Measurements from ENCODE around the gene DHX58. TPM values are rescaled to one million over a fixed set of nuclear protein-coding genes. Genes with fewer than 3 reads are reported as not detected.

The DHX58 gene
- total RNA-seq, 1 experiment from 2014 or later, result 0.79 TPM

DNA sequence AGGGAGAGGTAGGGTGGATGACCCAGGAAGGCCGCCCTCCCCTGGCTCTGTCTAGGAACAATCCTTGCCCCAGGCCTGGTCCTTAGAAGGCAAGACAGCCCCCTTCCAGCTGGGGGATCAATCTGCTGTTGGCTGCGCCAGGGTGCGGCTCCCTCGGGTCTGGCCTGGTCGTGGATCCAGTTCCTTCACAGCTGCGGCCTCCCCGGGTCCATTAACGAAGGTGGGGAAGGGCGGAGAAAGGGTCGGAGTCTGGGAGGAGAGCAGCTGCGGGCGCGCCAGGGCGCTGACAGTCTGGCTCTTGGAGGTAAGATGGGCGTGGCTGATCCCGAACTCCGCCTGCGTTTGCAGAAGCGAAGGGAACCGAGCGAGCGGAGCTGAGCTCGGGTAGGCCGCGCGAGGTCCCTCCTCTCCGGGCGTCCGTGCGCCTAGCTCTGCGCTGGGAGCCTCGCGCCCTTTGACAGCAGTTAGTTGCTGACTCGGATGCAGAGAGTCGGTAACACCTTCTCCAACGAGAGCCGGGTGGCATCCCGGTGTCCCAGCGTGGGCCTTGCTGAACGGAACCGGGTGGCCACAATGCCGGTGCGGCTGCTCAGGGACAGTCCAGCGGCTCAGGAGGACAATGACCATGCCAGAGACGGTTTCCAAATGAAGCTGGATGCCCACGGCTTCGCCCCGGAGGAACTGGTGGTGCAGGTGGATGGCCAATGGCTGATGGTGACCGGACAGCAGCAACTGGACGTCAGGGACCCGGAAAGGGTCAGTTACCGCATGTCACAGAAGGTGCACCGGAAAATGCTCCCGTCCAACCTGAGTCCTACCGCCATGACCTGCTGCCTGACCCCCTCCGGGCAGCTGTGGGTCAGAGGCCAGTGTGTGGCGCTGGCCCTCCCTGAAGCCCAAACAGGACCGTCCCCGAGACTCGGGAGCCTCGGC is 10.1 kb upstream of the DHX58 start, which contains the start of gene HSPB9:
HSPB9 (plus strand) TSS at position 434 of the 933 bp plus-strand sequence; CDS start at position 481, 47 bp downstream.
- ChIA-PET POLR2A (no interaction called here), CTCF (interaction anchor here (1.0 to 1.7 kb wide), 2 partner anchors 31 to 59 kb away, joined by 4 read pairs; partner anchors contain the start of gene KCNH4)
- Mint-ChIP-seq H3K36me3 (ENCODE audit: insufficient read depth, unreplicated experiment) (peaks cover 50% of the 10 kb centered on the region), H3K4me3 (ENCODE audit: unreplicated experiment) (peak within 1 kb of the TSS; percentile 59), H3K4me1 (ENCODE audit: low read depth, unreplicated experiment) (no peaks in the 10 kb centered on the region), H3K27ac (ENCODE audit: unreplicated experiment) (peak within 1 kb of the TSS; percentile 29), H3K27me3 (ENCODE audit: insufficient read depth, unreplicated experiment) (no peaks in the 10 kb centered on the region), H3K9me3 (ENCODE audit: unreplicated experiment) (no peaks in the 10 kb centered on the region)
- no TSS peak for BruUV-seq (replicated peaks)
- Histone ChIP-seq H3K36me3 (ENCODE audit: control insufficient read depth, insufficient read depth, low read length) (no peaks in the 10 kb centered on the region; the same call in 1 of the 2 replicates), H3K4me3 (ENCODE audit: low read depth, low read length) (no peak within 1 kb of the TSS), H3K4me1 (peaks cover 6% of the 10 kb centered on the region), H3K27me3 (replicated peaks; ENCODE audit: control insufficient read depth, insufficient read depth, low read length) (no peaks in the 10 kb centered on the region), H3K9me3 (no peaks in the 10 kb centered on the region)
- no peak for DNase-seq
- TF ChIP-seq CTCF (IDR thresholded peaks at IDR 0.05; ENCODE audit: insufficient read depth in 1 of 2, low read depth in 1 of 2, low read length in 1 of 2, severe bottlenecking in 1 of 2, unreplicated experiment in 1 of 2), result no peak
- intact Hi-C loops (cut with micrococcal nuclease; ENCODE audit: unreplicated experiment), result loop anchor here (5.0 kb wide), 1 partner anchor 60 kb away; the partner anchor contains the start of gene KCNH4

GRCh38 chr17:42120770-42121769 is 8.6 kb upstream of the DHX58 start, which contains the start of gene KAT2A:
TSS of gene KAT2A (minus strand) at chr17:42121367. CDS start at chr17:42121304, 63 bp downstream.
- intact Hi-C loops (cut with micrococcal nuclease; ENCODE audit: unreplicated experiment), result loop anchor here (2.0 to 5.0 kb wide), 2 partner anchors 61 to 286 kb away; partner anchors contain the start of gene KCNH4
- DNase-seq, result peak; percentile 84 to 87
- CTCF ChIA-PET, result interaction anchor here (0.6 to 1.8 kb wide), 17 partner anchors 8 to 1645 kb away, joined by 3 to 7 read pairs (median 4); partner anchors contain the start of genes KCNH4, NKIRAS2 and ODAD4
- no peaks in the 10 kb centered on the region; the same call in none of the 2 replicates for H3K36me3 ChIP-seq (ENCODE audit: control insufficient read depth, insufficient read depth, low read length)
- no peak for TF ChIP-seq CTCF (IDR thresholded peaks at IDR 0.05; ENCODE audit: insufficient read depth in 1 of 2, low read depth in 1 of 2, low read length in 1 of 2, severe bottlenecking in 1 of 2, unreplicated experiment in 1 of 2)
- H3K4me3 ChIP-seq (ENCODE audit: low read depth, low read length), result peak within 1 kb of the TSS; percentile 76
- BruUV-seq (replicated peaks), result no TSS peak
- peak within 1 kb of the TSS; percentile 29 for H3K27ac Mint-ChIP-seq (ENCODE audit: unreplicated experiment)
- peaks cover 47% of the 10 kb centered on the region for H3K36me3 Mint-ChIP-seq (ENCODE audit: insufficient read depth, unreplicated experiment)
- H3K27me3 ChIP-seq (replicated peaks; ENCODE audit: control insufficient read depth, insufficient read depth, low read length), result no peaks in the 10 kb centered on the region
- H3K9me3 ChIP-seq, result no peaks in the 10 kb centered on the region
- H3K4me3 Mint-ChIP-seq (ENCODE audit: unreplicated experiment), result peak within 1 kb of the TSS; percentile 59
- H3K27me3 Mint-ChIP-seq (ENCODE audit: insufficient read depth, unreplicated experiment), result no peaks in the 10 kb centered on the region
- no peaks in the 10 kb centered on the region for H3K9me3 Mint-ChIP-seq (ENCODE audit: unreplicated experiment)
- peaks cover 6% of the 10 kb centered on the region for H3K4me1 ChIP-seq
- H3K4me1 Mint-ChIP-seq (ENCODE audit: low read depth, unreplicated experiment), result no peaks in the 10 kb centered on the region
- POLR2A ChIA-PET, result interaction anchor here (0.9 to 1.0 kb wide), 3 partner anchors 15 to 302 kb away, joined by 5 to 6 read pairs (median 5); partner anchors contain the start of genes CAVIN1 and DNAJC7

Data from Caco-2 (cell line).